HEK293 (cell line): ENCODE data around the gene ZNF471.
A peak's percentile ranks its signal among the peaks of the same experiment; 100 is the strongest.

Source experiments
- HOXA7 ChIP-seq: sonication (generic); formaldehyde crosslinking; IDR thresholded peaks from 2 replicates; pipeline ENCODE4 v1.8.1; 2022; ENCODE audit warnings: missing genetic modification reagents, borderline replicate concordance
- MYNN ChIP-seq: fragments of 450-650 bp; formaldehyde crosslinking; IDR thresholded peaks from 2 replicates; pipeline ENCODE4 v1.5.1; 2016; ENCODE audit warnings: missing biosample characterization, missing genetic modification characterization, borderline replicate concordance
- SP2 ChIP-seq: fragments of 450-650 bp; formaldehyde crosslinking; IDR thresholded peaks from 2 replicates; pipeline ENCODE4 v1.5.1; 2016; ENCODE audit warnings: missing biosample characterization, missing genetic modification characterization
- YY1 ChIP-seq: fragments of 450-650 bp; formaldehyde crosslinking; IDR thresholded peaks from 2 replicates; pipeline ENCODE4 v1.5.1; 2018; ENCODE audit warnings: missing biosample characterization, missing genetic modification characterization
- ZBTB21 ChIP-seq: fragments of 450-650 bp; formaldehyde crosslinking; IDR thresholded peaks from 2 replicates; pipeline ENCODE4 v1.5.1; 2017; ENCODE audit warnings: missing biosample characterization, missing genetic modification characterization
- ZNF174 ChIP-seq: fragments of 450-650 bp; formaldehyde crosslinking; IDR thresholded peaks from 2 replicates; pipeline ENCODE4 v1.5.0; 2017; ENCODE audit warnings: missing biosample characterization, mild to moderate bottlenecking, missing genetic modification characterization
- ZNF362 ChIP-seq: fragments of 450-650 bp; formaldehyde crosslinking; IDR thresholded peaks from 2 replicates; pipeline ENCODE4 v1.5.1; 2016; ENCODE audit warnings: missing biosample characterization, missing genetic modification characterization
- ZNF747 ChIP-seq: fragments of 450-650 bp; formaldehyde crosslinking; IDR thresholded peaks from 2 replicates; pipeline ENCODE4 v1.5.1; 2016; ENCODE audit warnings: missing biosample characterization, missing genetic modification characterization
- TF ChIP-seq, protein P1 (sequence below): fragments of 450-650 bp; formaldehyde crosslinking; IDR thresholded peaks from 2 replicates; pipeline ENCODE4 v1.5.1; 2016; ENCODE audit warnings: missing biosample characterization, missing genetic modification characterization, low read depth
- TF ChIP-seq, protein P2 (sequence below): fragments of 450-650 bp; formaldehyde crosslinking; IDR thresholded peaks from 2 replicates; pipeline ENCODE4 v1.5.1; 2016; ENCODE audit warnings: missing biosample characterization, missing genetic modification characterization

- no peak for TF ChIP-seq ZNF174 (tag by site-specific recombination)
- no peak for TF ChIP-seq MYNN (tag by site-specific recombination)
- TF ChIP-seq HOXA7 (CRISPR knock-in tag): no peak
- TF ChIP-seq ZNF747: no peak
- TF ChIP-seq, protein P1, sequence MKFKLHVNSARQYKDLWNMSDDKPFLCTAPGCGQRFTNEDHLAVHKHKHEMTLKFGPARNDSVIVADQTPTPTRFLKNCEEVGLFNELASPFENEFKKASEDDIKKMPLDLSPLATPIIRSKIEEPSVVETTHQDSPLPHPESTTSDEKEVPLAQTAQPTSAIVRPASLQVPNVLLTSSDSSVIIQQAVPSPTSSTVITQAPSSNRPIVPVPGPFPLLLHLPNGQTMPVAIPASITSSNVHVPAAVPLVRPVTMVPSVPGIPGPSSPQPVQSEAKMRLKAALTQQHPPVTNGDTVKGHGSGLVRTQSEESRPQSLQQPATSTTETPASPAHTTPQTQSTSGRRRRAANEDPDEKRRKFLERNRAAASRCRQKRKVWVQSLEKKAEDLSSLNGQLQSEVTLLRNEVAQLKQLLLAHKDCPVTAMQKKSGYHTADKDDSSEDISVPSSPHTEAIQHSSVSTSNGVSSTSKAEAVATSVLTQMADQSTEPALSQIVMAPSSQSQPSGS (tag by site-specific recombination): no peak
- TF ChIP-seq ZNF362: no peak
- TF ChIP-seq YY1 (tag by site-specific recombination): no peak
- TF ChIP-seq, protein P2, sequence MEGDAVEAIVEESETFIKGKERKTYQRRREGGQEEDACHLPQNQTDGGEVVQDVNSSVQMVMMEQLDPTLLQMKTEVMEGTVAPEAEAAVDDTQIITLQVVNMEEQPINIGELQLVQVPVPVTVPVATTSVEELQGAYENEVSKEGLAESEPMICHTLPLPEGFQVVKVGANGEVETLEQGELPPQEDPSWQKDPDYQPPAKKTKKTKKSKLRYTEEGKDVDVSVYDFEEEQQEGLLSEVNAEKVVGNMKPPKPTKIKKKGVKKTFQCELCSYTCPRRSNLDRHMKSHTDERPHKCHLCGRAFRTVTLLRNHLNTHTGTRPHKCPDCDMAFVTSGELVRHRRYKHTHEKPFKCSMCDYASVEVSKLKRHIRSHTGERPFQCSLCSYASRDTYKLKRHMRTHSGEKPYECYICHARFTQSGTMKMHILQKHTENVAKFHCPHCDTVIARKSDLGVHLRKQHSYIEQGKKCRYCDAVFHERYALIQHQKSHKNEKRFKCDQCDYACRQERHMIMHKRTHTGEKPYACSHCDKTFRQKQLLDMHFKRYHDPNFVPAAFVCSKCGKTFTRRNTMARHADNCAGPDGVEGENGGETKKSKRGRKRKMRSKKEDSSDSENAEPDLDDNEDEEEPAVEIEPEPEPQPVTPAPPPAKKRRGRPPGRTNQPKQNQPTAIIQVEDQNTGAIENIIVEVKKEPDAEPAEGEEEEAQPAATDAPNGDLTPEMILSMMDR: peak; percentile 36; the same call in 1 of the 2 replicates
- TF ChIP-seq SP2: peak; percentile 93
- no peak for TF ChIP-seq ZBTB21
Measured at GRCh38 chr19:56567274-56568120, 59.8 kb downstream of the ZNF471 start, which contains the start of gene ZNF470.
